Testis (tissue), 3 donors: Measurements from ENCODE around the gene CAVIN3. TPM values are rescaled to one million over a fixed set of nuclear protein-coding genes. Genes with fewer than 3 reads are reported as not detected.

Experiments used
- DNase-seq: peaks from one replicate; pipeline ENCODE4 v3.0.0-alpha.2; 2019
- H3K27ac ChIP-seq, 2 donors: fragments of 200-600 bp; sonication (generic); one replicate each; pipeline ENCODE4 v1.5.1; 2019
- H3K27me3 ChIP-seq: fragments of 200-600 bp; sonication (generic); one replicate; pipeline ENCODE4 v1.5.1; 2019
- H3K36me3 ChIP-seq: fragments of 200-600 bp; sonication (generic); one replicate; pipeline ENCODE4 v1.5.1; 2017; ENCODE audit warnings: low read depth; ENCODE audit errors: missing control alignments
- H3K4me1 ChIP-seq: fragments of 200-600 bp; sonication (generic); one replicate; pipeline ENCODE4 v1.5.1; 2019
- H3K4me3 ChIP-seq, 2 donors: fragments of 200-600 bp; sonication (generic); one replicate each; pipeline ENCODE4 v1.5.1; 2017 to 2019
- H3K9me3 ChIP-seq: fragments of 200-600 bp; sonication (generic); one replicate; pipeline ENCODE4 v1.5.1; 2017
- POLR2A ChIP-seq: fragments of 450-650 bp; IDR thresholded peaks from one replicate; pipeline ENCODE4 v1.6.1; 2017; ENCODE audit warnings: antibody characterized with exemption, mild to moderate bottlenecking, moderate library complexity
- WGBS, 2 donors: methylation state at CpG; one replicate each; pipeline ENCODE4 v1.1.5; 2018; 5-methylcytosine and 5-hydroxymethylcytosine counted together
- intact Hi-C: fragments of 100-400 bp; cut with DNase I; formaldehyde crosslinking; loops from one replicate; pipeline ENCODE4 v1.15.1; 2023; ENCODE audit warnings: low total_unique reads
- polyA plus RNA-seq: library from polyadenylated mRNA; stranded (reverse); fragments of 350-450 nt; fragmentation: Illumina TruSeq; extraction: RNeasy Lipid Tissue Mini Kit (QIAGEN cat#74804); gene quantifications from one replicate; pipeline ENCODE4 v1.2.3, GENCODE V29; 2014; ENCODE audit warnings: low read depth, low replicate concordance; ENCODE audit not compliant: insufficient read depth
- total RNA-seq, 2 donors: library from RNA; depleted of rRNA; stranded (reverse); fragments of >200 nt; gene quantifications; one replicate each; pipeline ENCODE4 v1.2.3, GENCODE V29; 2016
- TF ChIP-seq, protein P1 (sequence below), 3 experiments: fragments of 450-650 bp in 2 of 3; fragments of 200-600 bp in 1 of 3; sonication (generic) in 1 of 3; IDR thresholded peaks; one replicate each; pipeline ENCODE4 v1.5.1; 2016 to 2019; ENCODE audit warnings: antibody characterized with exemption in 3 of 3, mild to moderate bottlenecking in 2 of 3, moderate library complexity in 1 of 3

CAVIN3 gene
- total and polyA plus RNA-seq, 3 donors from 2014 or later, result 103 to 237 (median 177) TPM

- intact Hi-C loops, result no loop called here
- Histone ChIP-seq H3K9me3 (no peaks in the 10 kb centered on the region), H3K36me3 (no peaks in the 10 kb centered on the region), H3K27me3 (no peaks in the 10 kb centered on the region), H3K4me1 (no peaks in the 10 kb centered on the region), H3K27ac (no peak overlapping the region), H3K4me3 (no peak overlapping the region)
- TF ChIP-seq, protein P1, sequence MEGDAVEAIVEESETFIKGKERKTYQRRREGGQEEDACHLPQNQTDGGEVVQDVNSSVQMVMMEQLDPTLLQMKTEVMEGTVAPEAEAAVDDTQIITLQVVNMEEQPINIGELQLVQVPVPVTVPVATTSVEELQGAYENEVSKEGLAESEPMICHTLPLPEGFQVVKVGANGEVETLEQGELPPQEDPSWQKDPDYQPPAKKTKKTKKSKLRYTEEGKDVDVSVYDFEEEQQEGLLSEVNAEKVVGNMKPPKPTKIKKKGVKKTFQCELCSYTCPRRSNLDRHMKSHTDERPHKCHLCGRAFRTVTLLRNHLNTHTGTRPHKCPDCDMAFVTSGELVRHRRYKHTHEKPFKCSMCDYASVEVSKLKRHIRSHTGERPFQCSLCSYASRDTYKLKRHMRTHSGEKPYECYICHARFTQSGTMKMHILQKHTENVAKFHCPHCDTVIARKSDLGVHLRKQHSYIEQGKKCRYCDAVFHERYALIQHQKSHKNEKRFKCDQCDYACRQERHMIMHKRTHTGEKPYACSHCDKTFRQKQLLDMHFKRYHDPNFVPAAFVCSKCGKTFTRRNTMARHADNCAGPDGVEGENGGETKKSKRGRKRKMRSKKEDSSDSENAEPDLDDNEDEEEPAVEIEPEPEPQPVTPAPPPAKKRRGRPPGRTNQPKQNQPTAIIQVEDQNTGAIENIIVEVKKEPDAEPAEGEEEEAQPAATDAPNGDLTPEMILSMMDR (IDR thresholded peaks at IDR 0.05), result no peak
- no peak for TF ChIP-seq POLR2A
- no peak for DNase-seq
Observed at GRCh38 chr11:6327806-6328205, 7.5 kb upstream of the CAVIN3 start.

- WGBS, 2 donors, result 87 to 92% methylated on average over 2 of the region's 2 CpGs
- H3K4me3 ChIP-seq, result no peak overlapping the region
- H3K27me3 ChIP-seq, result no peaks in the 10 kb centered on the region
- intact Hi-C loops, result no loop called here
- H3K9me3 ChIP-seq, result no peaks in the 10 kb centered on the region
- no peaks in the 10 kb centered on the region for H3K4me1 ChIP-seq
- no peak for TF ChIP-seq POLR2A
- TF ChIP-seq, protein P1 (IDR thresholded peaks at IDR 0.05), result no peak
- no peaks in the 10 kb centered on the region for H3K36me3 ChIP-seq
- H3K27ac ChIP-seq, result no peak overlapping the region
- DNase-seq, result no peak
Observed at GRCh38 chr11:6326985-6327384, 6.7 kb upstream of the CAVIN3 start.

GRCh38 chr11:6326303-6326702, 6.0 kb upstream of the CAVIN3 start:
- no peaks in the 10 kb centered on the region for H3K27me3 ChIP-seq
- intact Hi-C loops, result no loop called here
- TF ChIP-seq POLR2A, result no peak
- TF ChIP-seq, protein P1 (IDR thresholded peaks at IDR 0.05), result no peak
- DNase-seq, result no peak
- no peak overlapping the region for H3K27ac ChIP-seq
- H3K36me3 ChIP-seq, result no peaks in the 10 kb centered on the region
- no peak overlapping the region for H3K4me3 ChIP-seq
- H3K4me1 ChIP-seq, result peaks cover 5% of the 10 kb centered on the region
- H3K9me3 ChIP-seq, result no peaks in the 10 kb centered on the region

- 83 to 88% methylated on average over 1 of the region's 1 CpG for WGBS, 2 donors
- no peak for DNase-seq
- Histone ChIP-seq H3K9me3 (no peaks in the 10 kb centered on the region), H3K36me3 (no peaks in the 10 kb centered on the region), H3K27me3 (no peaks in the 10 kb centered on the region), H3K27ac (no peak overlapping the region), H3K4me1 (peaks cover 19% of the 10 kb centered on the region), H3K4me3 (no peak overlapping the region)
- TF ChIP-seq, protein P1 (IDR thresholded peaks at IDR 0.05), result no peak
- TF ChIP-seq POLR2A, result no peak
- intact Hi-C loops, result no loop called here
Observed at GRCh38 chr11:6323291-6323905, 3.1 kb upstream of the CAVIN3 start.

- TF ChIP-seq, protein P1 (IDR thresholded peaks at IDR 0.05), result no peak
- no peak for TF ChIP-seq POLR2A
- intact Hi-C loops, result no loop called here
- H3K36me3 ChIP-seq, result no peaks in the 10 kb centered on the region
- no peaks in the 10 kb centered on the region for H3K27me3 ChIP-seq
- no peak overlapping the region for H3K4me3 ChIP-seq
- 57 to 66% methylated on average over 2 of the region's 2 CpGs for whole genome bisulfite sequencing, 2 donors
- no peaks in the 10 kb centered on the region for H3K9me3 ChIP-seq
- peak overlapping the region; percentile 93 to 98 for H3K27ac ChIP-seq
- H3K4me1 ChIP-seq, result peaks cover 30% of the 10 kb centered on the region
- DNase-seq, result no peak
Observed at GRCh38 chr11:6321961-6322362, 1.7 kb upstream of the CAVIN3 start.
